K562 (cell line): ENCODE measurements around the gene FGF5. TPM values are rescaled to one million over a fixed set of nuclear protein-coding genes. Genes with fewer than 3 reads are reported as not detected.

ENCODE experiments used
- BACH1 ChIP-seq: fragments of 200-800 bp; sonication (Bioruptor generic); IDR thresholded peaks from 2 replicates; pipeline ENCODE4 v1.6.1; 2016; ENCODE audit warnings: missing genetic modification characterization, missing compliant biosample characterization
- CCAR2 ChIP-seq: fragments of 200-400 bp; formaldehyde crosslinking; IDR thresholded peaks from 2 replicates; pipeline ENCODE4 v1.6.1; 2017; ENCODE audit warnings: mild to moderate bottlenecking, low read depth, low read length
- GTF2E2 ChIP-seq: fragments of 200-800 bp; sonication (Bioruptor generic); IDR thresholded peaks from 2 replicates; pipeline ENCODE4 v1.6.1; 2016; ENCODE audit warnings: missing genetic modification characterization, missing compliant biosample characterization
- TAF7 ChIP-seq: fragments of 450-650 bp; IDR thresholded peaks from 2 replicates; pipeline ENCODE4 v1.6.1; 2016; ENCODE audit warnings: missing genetic modification characterization, missing compliant biosample characterization
- ZBTB40 ChIP-seq, 2 experiments: fragments of 450-650 bp in 1 of 2; sonication (generic) in 1 of 2; formaldehyde crosslinking in 1 of 2; IDR thresholded peaks; 2 replicates each; pipeline versions ENCODE4 v1.7.1 to v1.9.0; 2016 to 2022; ENCODE audit warnings: inconsistent platforms in 1 of 2, mild to moderate bottlenecking in 1 of 2, missing genetic modification reagents in 1 of 2
- ZNF146 ChIP-seq: IDR thresholded peaks from one replicate; pipeline ENCODE4 v1.6.1; 2018; ENCODE audit warnings: missing compliant biosample characterization; ENCODE audit not compliant: unreplicated experiment
- ZNF695 ChIP-seq: fragments of 450-650 bp; formaldehyde crosslinking; IDR thresholded peaks from 2 replicates; pipeline ENCODE4 v1.4.0; 2020; ENCODE audit warnings: mild to moderate bottlenecking, moderate library complexity
- polyA plus RNA-seq, 8 experiments: library from polyadenylated mRNA; depleted of rRNA in 4 of 8; stranded (reverse) in 5 of 8; unstranded in 3 of 8; fragments of >200 nt; fragmentation: Nextera tagmentation in 2 of 8; fragmentation: Illumina TruSeq in 1 of 8; extraction: Ambion mirVana in 2 of 8; extraction: Trizol in 1 of 8; gene quantifications; 2 replicates each; pipeline versions ENCODE4 v1.2.1 to v1.2.3, GENCODE V29; 2011 to 2014; ENCODE audit warnings: inconsistent platforms in 1 of 8, missing spikeins in 1 of 8
- total RNA-seq, 7 experiments: library from RNA; depleted of rRNA in 6 of 7; stranded (reverse); fragments of >200 nt in 6 of 7; fragmentation: Illumina TruSeq in 2 of 7; extraction: Trizol in 2 of 7; gene quantifications; 2 replicates each; pipeline versions ENCODE4 v1.2.1 to v1.2.3, GENCODE V29; 2011 to 2021; ENCODE audit warnings: low replicate concordance in 1 of 7

The FGF5 gene
- total and polyA plus RNA-seq, 9 of the 15 experiments (the other 6 are each of a cell fraction or from before 2014, with no cell fraction given): 0.38 to 2.7 (median 1.1) TPM

GRCh38 chr4:80259817-80260216, 6.6 kb upstream of the FGF5 start (continued):
- TF ChIP-seq TAF7 (tag) (no peak), ZBTB40 (IDR thresholded peaks at IDR 0.05) (no peak), ZBTB40 (CRISPR knock-in tag; IDR thresholded peaks at IDR 0.05) (no peak), GTF2E2 (tag) (no peak), CCAR2 (no peak), BACH1 (tag) (no peak), ZNF695 (CRISPR knock-in tag) (no peak), ZNF146 (CRISPR knock-in tag) (no peak)
